Measurements from ENCODE around the gene RPRD1B. TPM values are rescaled to one million over a fixed set of nuclear protein-coding genes. Genes with fewer than 3 reads are reported as not detected.

RPRD1B gene
- total and polyA plus RNA-seq, 2 of the 13 experiments (the other 11 are each of a cell fraction or from before 2014, with no cell fraction given): 31.1 to 41.5 TPM

DNA sequence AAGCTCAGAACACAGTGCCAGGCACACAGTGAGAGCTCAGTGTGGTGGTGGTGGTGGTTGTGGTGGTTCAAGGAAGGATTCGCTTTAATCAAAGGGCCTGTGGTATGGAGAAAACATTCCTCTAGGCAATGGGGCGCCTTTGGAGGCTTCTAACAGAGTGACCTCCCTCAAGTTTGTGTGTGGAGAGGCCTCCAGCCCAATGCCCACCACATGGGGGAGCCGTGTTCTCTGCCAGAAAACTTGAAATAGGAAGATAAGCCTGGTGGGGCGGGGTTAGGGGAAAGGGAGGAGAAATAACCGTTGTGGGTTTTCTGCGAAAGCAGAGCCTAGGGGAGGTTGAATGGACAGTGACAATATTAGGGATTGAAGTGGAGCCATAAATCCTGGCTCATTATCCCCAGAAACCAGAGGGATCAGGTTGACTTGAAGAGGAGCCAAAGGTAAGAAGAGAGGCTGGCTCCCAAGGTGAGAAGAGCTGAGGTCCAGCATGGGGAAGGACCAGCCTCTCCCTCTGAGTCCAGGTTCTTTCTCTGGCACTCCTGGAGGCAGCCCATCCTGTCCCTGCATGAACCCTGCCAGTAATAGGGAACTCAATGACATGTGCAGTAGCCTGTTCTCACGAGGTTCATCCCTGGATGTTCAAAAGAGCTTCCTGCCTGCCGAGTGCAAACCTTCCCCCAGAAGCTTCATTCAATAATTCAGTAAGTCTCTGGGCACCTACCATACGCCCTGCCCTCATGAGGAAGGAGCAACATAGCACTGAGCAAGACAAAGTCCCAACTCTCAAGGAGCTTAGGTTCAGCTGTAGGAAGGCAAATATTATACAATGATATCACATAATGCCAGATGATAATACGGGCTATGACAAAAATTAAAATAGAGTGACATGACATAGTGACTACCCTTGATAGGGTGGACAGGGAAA, 80.1 kb downstream of the RPRD1B start (continued):
- TF ChIP-seq, protein P1, sequence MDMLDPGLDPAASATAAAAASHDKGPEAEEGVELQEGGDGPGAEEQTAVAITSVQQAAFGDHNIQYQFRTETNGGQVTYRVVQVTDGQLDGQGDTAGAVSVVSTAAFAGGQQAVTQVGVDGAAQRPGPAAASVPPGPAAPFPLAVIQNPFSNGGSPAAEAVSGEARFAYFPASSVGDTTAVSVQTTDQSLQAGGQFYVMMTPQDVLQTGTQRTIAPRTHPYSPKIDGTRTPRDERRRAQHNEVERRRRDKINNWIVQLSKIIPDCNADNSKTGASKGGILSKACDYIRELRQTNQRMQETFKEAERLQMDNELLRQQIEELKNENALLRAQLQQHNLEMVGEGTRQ (IDR thresholded peaks at IDR 0.05; ENCODE audit: low read depth, low read length): no peak
- TF ChIP-seq, protein P1 (CRISPR knock-in tag; IDR thresholded peaks at IDR 0.05; ENCODE audit: borderline replicate concordance): no peak
- TF ChIP-seq SALL1 (CRISPR knock-in tag; IDR thresholded peaks at IDR 0.05) (0 out of 2 replicates have a peak, but pooled peaks have one; percentile 36), ZNF543 (CRISPR knock-in tag; IDR thresholded peaks at IDR 0.05) (peak; percentile 47; the same call in 1 of the 2 replicates), SYNCRIP (IDR thresholded peaks at IDR 0.05; ENCODE audit: insufficient read depth, low read depth, low read length) (no peak), ZNF672 (CRISPR knock-in tag; IDR thresholded peaks at IDR 0.05) (no peak)
- TF ChIP-seq, protein P2, sequence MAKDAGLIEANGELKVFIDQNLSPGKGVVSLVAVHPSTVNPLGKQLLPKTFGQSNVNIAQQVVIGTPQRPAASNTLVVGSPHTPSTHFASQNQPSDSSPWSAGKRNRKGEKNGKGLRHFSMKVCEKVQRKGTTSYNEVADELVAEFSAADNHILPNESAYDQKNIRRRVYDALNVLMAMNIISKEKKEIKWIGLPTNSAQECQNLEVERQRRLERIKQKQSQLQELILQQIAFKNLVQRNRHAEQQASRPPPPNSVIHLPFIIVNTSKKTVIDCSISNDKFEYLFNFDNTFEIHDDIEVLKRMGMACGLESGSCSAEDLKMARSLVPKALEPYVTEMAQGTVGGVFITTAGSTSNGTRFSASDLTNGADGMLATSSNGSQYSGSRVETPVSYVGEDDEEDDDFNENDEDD (CRISPR knock-in tag; IDR thresholded peaks at IDR 0.05; ENCODE audit: borderline replicate concordance): no peak

DNA sequence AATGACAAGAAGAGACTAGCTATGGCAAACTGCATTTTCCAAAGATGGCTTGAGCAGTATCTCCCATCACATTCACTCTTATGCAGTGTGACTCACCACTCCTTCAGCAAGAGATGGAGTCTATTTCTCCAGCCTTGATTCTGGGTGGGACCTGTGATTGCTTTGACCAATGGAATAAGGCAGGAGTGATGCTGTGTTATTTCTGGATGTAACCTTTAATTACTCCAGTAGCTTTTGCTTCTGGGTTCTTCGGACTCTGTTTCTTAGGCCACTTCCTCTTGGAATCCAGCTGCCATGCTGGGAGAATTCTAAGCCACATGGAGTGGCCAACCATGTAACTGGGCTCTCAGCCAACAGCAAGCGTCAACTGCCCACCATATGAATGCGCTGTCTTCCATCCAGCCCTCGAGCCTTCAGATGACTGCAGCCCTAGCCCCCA, 80.8 kb downstream of the RPRD1B start:
- Histone ChIP-seq H3K36me3 (replicated peaks in 1 of 2; ENCODE audit: control insufficient read depth in 1 of 2, insufficient read depth in 2 of 2, low read length in 2 of 2) (no peaks in the 10 kb centered on the region), H3K27ac (ENCODE audit: extremely low read length, insufficient read depth, low read length) (no peak overlapping the region), H3K27me3 (ENCODE audit: control insufficient read depth in 1 of 2, insufficient read depth in 2 of 2, low read length in 2 of 2) (no peaks in the 10 kb centered on the region), H3K9ac (ENCODE audit: insufficient read depth, low read depth, low read length) (no peak overlapping the region), H3K79me2 (ENCODE audit: insufficient read depth, low read length) (no peaks in the 10 kb centered on the region), H3K9me3 (ENCODE audit: low read length) (no peaks in the 10 kb centered on the region), H2AFZ (ENCODE audit: low read length) (no peak overlapping the region), H3K4me2 (ENCODE audit: low read depth, low read length) (no peak overlapping the region), H3K4me1 (ENCODE audit: insufficient read depth, low read length) (peaks cover 44% of the 10 kb centered on the region), H4K20me1 (ENCODE audit: insufficient read depth, low read length) (no peaks in the 10 kb centered on the region), H3K4me3 (replicated peaks in 1 of 3; ENCODE audit: insufficient read depth in 1 of 3, low read depth in 2 of 3, low read length in 3 of 3) (no peak overlapping the region)
- FAIRE-seq: no peak
- in situ Hi-C loops (cut with HindIII; ENCODE audit: extremely low pct_ligation_motif_present, low pct_unique_long_range_greater_than_20kb): no loop called here
- WGBS (ENCODE audit: low lambda C conversion rate): 98% methylated on average over 4 of the region's 4 CpGs
- no peak for DNase-seq (ENCODE audit: low spot score)
- ChIA-PET POLR2A (interaction anchor here (0.7 to 3.7 kb wide), 4 partner anchors 9 to 50 kb away, joined by 3 to 21 read pairs (median 11); no protein-coding TSS in a partner anchor), CTCF (ENCODE audit: low intra/inter-chr PET ratio, low total read pairs) (interaction anchor here (3.0 kb wide), 1 partner anchor 51 kb away, joined by 17 read pairs; the partner anchor contains the start of gene TGM2)
- ATAC-seq: no peak
- BruUV-seq (replicated peaks): no TSS peak
- intact Hi-C loops (cut with micrococcal nuclease; ENCODE audit: unreplicated experiment): no loop called here
- TF ChIP-seq MYNN (CRISPR knock-in tag; IDR thresholded peaks at IDR 0.05; ENCODE audit: low read depth): no peak
- TF ChIP-seq ZNF773 (CRISPR knock-in tag; IDR thresholded peaks at IDR 0.05; ENCODE audit: borderline replicate concordance): no peak
- TF ChIP-seq ZMYM2 (CRISPR knock-in tag; IDR thresholded peaks at IDR 0.05): no peak
- TF ChIP-seq, protein P3, sequence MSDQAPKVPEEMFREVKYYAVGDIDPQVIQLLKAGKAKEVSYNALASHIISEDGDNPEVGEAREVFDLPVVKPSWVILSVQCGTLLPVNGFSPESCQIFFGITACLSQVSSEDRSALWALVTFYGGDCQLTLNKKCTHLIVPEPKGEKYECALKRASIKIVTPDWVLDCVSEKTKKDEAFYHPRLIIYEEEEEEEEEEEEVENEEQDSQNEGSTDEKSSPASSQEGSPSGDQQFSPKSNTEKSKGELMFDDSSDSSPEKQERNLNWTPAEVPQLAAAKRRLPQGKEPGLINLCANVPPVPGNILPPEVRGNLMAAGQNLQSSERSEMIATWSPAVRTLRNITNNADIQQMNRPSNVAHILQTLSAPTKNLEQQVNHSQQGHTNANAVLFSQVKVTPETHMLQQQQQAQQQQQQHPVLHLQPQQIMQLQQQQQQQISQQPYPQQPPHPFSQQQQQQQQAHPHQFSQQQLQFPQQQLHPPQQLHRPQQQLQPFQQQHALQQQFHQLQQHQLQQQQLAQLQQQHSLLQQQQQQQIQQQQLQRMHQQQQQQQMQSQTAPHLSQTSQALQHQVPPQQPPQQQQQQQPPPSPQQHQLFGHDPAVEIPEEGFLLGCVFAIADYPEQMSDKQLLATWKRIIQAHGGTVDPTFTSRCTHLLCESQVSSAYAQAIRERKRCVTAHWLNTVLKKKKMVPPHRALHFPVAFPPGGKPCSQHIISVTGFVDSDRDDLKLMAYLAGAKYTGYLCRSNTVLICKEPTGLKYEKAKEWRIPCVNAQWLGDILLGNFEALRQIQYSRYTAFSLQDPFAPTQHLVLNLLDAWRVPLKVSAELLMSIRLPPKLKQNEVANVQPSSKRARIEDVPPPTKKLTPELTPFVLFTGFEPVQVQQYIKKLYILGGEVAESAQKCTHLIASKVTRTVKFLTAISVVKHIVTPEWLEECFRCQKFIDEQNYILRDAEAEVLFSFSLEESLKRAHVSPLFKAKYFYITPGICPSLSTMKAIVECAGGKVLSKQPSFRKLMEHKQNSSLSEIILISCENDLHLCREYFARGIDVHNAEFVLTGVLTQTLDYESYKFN (CRISPR knock-in tag; conservative IDR thresholded peaks at IDR 0.05): no peak
- TF ChIP-seq, protein P4, sequence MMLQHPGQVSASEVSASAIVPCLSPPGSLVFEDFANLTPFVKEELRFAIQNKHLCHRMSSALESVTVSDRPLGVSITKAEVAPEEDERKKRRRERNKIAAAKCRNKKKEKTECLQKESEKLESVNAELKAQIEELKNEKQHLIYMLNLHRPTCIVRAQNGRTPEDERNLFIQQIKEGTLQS (CRISPR knock-in tag; IDR thresholded peaks at IDR 0.05): no peak
- TF ChIP-seq KLF16 (CRISPR knock-in tag; IDR thresholded peaks at IDR 0.05): no peak
- TF ChIP-seq ZC3H13 (CRISPR knock-in tag; IDR thresholded peaks at IDR 0.05): no peak
- no peak for TF ChIP-seq AKAP8 (CRISPR knock-in tag; IDR thresholded peaks at IDR 0.05)
